ENCODE measurements around the gene SHISAL1. TPM values are rescaled to one million over a fixed set of nuclear protein-coding genes. Genes with fewer than 3 reads are reported as not detected.
A peak's percentile ranks its signal among the peaks of the same experiment; 100 is the strongest.

Gene SHISAL1
- total RNA-seq, 1 experiment from 2014 or later, result 2.9 TPM

GRCh38 chr22:44337678-44338004, 24.9 kb upstream of the SHISAL1 start:
- H4K5ac ChIP-seq (ENCODE audit: insufficient read length, low read depth, low read length), result no peak overlapping the region
- H4K91ac ChIP-seq (ENCODE audit: insufficient read length, low read depth, low read length), result no peak overlapping the region
- no peak for TF ChIP-seq CTCF (conservative IDR thresholded peaks at IDR 0.05)
- WGBS (ENCODE audit: extremely low coverage, insufficient read length, low lambda C conversion rate), result no CpG with 5 or more reads among the region's 13 CpGs
- no peak overlapping the region for H2BK12ac ChIP-seq (ENCODE audit: insufficient read length, low read depth, low read length)
- H3K9me3 ChIP-seq (ENCODE audit: control insufficient read depth, low read depth, low read length), result no peaks in the 10 kb centered on the region
- H3K4me1 ChIP-seq (ENCODE audit: insufficient read depth, low read length), result no peaks in the 10 kb centered on the region
- no peak overlapping the region for H3K27ac ChIP-seq (ENCODE audit: insufficient read length, low read depth, low read length)
- H2BK15ac ChIP-seq (ENCODE audit: low read depth, low read length), result no peak overlapping the region
- no peak overlapping the region for H4K8ac ChIP-seq (replicated peaks; ENCODE audit: insufficient read length, low read depth, low read length)
- H3K4me2 ChIP-seq (ENCODE audit: insufficient read depth, insufficient read length, low read length), result no peak overlapping the region
- H3K79me2 ChIP-seq (ENCODE audit: insufficient read depth, low read length), result no peaks in the 10 kb centered on the region
- no peak overlapping the region for H2AK5ac ChIP-seq (ENCODE audit: insufficient read length, low read length)
- H3K4me1 Mint-ChIP-seq, result peaks cover 14 to 23% of the 10 kb centered on the region in 2 experiments
- H3T11ph ChIP-seq (ENCODE audit: low read length), result no peak overlapping the region
- no peaks in the 10 kb centered on the region for H4K20me1 ChIP-seq (ENCODE audit: control insufficient read depth, insufficient read depth, insufficient read length)
- H3K23ac ChIP-seq (ENCODE audit: insufficient read length, low read depth, low read length), result no peak overlapping the region
- no peaks in the 10 kb centered on the region for H3K23me2 ChIP-seq (ENCODE audit: insufficient read length, low read depth, low read length, poor library complexity, severe bottlenecking)
- no peak overlapping the region for H2BK5ac ChIP-seq (ENCODE audit: insufficient read length, low read length)
- H3K9ac ChIP-seq (ENCODE audit: extremely low read depth, insufficient read length, low read length), result no peak overlapping the region
- no peak overlapping the region for H3K18ac ChIP-seq (ENCODE audit: insufficient read length, low read depth, low read length)
- peak; percentile 53 for DNase-seq
- no peaks in the 10 kb centered on the region for H3K9me3 Mint-ChIP-seq
- no peak overlapping the region for H3K27ac Mint-ChIP-seq
- H3K27me3 ChIP-seq (ENCODE audit: insufficient read depth, low read length), result no peaks in the 10 kb centered on the region; the same call in 1 of the 2 replicates
- peak overlapping the region in 1 of 2 experiments; percentile 39; a peak in 2 of 5 replicates for H3K4me3 Mint-ChIP-seq
- H2AFZ ChIP-seq (ENCODE audit: low read length), result no peak overlapping the region
- no peaks in the 10 kb centered on the region for H3K79me1 ChIP-seq (ENCODE audit: insufficient read depth, low read depth, low read length, poor library complexity, severe bottlenecking)
- H3K27me3 Mint-ChIP-seq (ENCODE audit: low read depth), result peaks cover 28% of the 10 kb centered on the region
- no peak overlapping the region for H2BK120ac ChIP-seq (ENCODE audit: low read depth, low read length, poor library complexity, severe bottlenecking)
- H3K4ac ChIP-seq (ENCODE audit: low read depth, low read length), result no peak overlapping the region
- no peak overlapping the region for H3K56ac ChIP-seq (ENCODE audit: insufficient read length, low read depth, low read length)
- no peaks in the 10 kb centered on the region for H3K36me3 Mint-ChIP-seq (ENCODE audit: insufficient read depth in 1 of 3, low read depth in 3 of 3)
- no peak overlapping the region for H3K14ac ChIP-seq (ENCODE audit: insufficient read depth, low read length)
- no peak overlapping the region for H2BK20ac ChIP-seq (ENCODE audit: low read depth, low read length, poor library complexity, severe bottlenecking)
